GM12874 (cell line): ENCODE measurements around the gene EYS.

Experiments
- CTCF ChIP-seq: IDR thresholded peaks from 2 replicates; pipeline ENCODE4 v1.5.1; 2011; ENCODE audit warnings: low read depth, mild to moderate bottlenecking, control low read depth, low read length, moderate library complexity; ENCODE audit not compliant: insufficient read depth

Gene EYS

GRCh38 chr6:64681416-64682160 is 1025.4 kb downstream of the EYS start:
- TF ChIP-seq CTCF = no peak

GRCh38 chr6:64680446-64680845 is 1026.6 kb downstream of the EYS start:
- no peak for TF ChIP-seq CTCF

- no peak for TF ChIP-seq CTCF
These were observed 1027.6 kb downstream of the EYS start for GRCh38 chr6:64679416-64679815.

- TF ChIP-seq CTCF = no peak
These were observed 1034.4 kb downstream of the EYS start for GRCh38 chr6:64672651-64673050.

GRCh38 chr6:64672131-64672530 is 1034.9 kb downstream of the EYS start:
- no peak for TF ChIP-seq CTCF

- no peak for TF ChIP-seq CTCF
These were observed 1041.9 kb downstream of the EYS start for GRCh38 chr6:64665137-64665536.

- no peak for TF ChIP-seq CTCF
These were observed 1042.5 kb downstream of the EYS start for GRCh38 chr6:64664480-64664879.
